NCI-H774 (cell line): ENCODE data around the gene MAP4K1.

Source experiments
- DNase-seq: peaks from one replicate; lab custom pipeline; 2025; lab: John Stamatoyannopoulos, UW

MAP4K1 gene

DNA sequence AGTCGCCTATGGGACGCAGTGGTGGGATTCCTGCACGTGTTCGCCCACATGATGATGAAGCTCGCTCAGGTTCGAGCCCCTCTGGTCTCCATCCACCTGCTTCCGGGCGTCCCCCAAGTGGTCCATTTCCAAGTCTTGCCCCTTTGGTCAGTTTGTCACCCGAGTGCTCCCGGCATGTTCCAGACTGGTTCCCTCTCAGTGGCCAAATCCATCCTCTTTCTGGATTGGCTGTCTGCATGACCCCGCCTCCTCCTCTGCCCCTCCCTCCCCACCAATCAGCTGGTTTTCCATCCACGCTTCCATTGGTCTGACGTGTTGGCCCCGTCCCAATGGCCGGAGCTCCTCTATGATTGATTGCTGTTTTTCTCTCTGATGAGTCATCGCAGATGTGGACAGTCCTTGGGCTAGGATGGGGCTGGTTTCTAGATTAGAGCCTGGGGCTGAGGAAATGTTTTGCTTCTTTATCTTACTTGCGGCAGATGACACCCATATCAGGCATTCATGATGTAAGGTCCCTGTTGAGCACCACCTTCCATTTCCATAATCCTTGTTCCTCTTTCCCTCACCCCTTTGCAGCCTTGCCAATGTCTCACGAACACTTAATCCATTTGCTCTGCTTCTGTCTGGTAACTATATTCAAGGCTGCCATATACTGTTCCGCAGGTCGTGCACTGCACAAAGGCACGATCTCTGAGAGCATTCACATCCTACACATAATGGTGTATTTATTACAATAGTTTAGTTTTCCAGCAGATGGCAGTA lies 73.8 kb downstream of the MAP4K1 start:
- peak; percentile 33 for DNase-seq

DNA sequence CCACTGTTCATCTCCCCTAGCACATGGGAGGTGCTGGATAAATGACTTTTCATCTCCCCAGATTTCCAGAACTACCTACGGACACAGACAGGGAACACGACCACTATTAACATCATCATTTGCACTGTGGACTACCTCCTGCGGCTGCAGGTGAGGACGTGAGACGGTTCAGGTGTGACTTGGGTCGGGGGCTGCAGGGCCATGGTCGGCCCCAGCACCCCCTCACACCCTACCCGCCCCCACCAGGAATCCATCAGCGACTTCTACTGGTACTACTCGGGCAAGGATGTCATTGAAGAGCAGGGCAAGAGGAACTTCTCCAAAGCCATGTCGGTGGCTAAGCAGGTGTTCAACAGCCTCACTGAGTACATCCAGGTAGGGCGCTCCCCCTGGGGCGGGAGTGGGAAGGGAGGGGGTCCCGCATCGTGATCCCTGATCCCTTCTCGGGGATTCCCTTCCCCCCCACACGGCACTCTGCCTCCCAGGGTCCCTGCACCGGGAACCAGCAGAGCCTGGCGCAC lies 74.4 kb downstream of the MAP4K1 start:
- no peak for DNase-seq

DNA sequence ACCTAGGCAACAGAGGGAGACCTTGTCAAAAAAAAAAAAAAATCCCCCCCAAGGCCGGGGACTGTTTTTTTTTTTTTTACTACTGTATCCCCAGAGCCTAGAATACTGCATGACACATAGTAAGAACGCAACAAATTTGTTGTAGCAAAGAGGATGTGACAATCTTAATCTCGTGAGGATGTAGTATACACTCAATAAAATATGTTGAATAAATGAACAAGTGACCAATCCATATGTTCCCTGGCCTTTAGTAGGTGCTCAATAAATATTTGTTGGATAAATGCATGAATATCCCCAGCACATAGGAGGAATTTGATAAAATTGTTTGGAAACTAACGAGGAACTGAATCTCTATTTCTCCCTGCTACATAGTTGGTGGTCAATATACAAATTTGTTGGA lies 75.7 kb downstream of the MAP4K1 start:
- no peak for DNase-seq

DNA sequence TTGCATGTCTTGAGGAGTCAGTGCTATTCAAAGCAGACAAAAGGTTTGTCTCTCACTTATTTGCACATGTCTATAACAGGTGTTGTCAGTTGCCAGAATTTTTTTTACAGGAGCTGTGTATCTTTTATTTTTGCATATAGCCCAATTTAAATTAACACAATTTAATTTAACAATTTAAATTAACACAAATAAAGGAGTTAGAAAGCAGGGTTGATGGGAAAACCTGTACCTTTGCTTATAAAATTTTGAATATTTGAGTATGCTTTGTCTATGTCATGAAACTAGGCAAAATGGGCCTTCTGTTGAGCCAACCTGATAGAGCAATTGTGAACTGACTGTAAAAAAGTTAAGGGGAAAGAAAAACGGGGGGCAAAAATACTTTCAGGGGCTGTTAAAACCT lies 78.0 kb downstream of the MAP4K1 start:
- no peak for DNase-seq

DNA sequence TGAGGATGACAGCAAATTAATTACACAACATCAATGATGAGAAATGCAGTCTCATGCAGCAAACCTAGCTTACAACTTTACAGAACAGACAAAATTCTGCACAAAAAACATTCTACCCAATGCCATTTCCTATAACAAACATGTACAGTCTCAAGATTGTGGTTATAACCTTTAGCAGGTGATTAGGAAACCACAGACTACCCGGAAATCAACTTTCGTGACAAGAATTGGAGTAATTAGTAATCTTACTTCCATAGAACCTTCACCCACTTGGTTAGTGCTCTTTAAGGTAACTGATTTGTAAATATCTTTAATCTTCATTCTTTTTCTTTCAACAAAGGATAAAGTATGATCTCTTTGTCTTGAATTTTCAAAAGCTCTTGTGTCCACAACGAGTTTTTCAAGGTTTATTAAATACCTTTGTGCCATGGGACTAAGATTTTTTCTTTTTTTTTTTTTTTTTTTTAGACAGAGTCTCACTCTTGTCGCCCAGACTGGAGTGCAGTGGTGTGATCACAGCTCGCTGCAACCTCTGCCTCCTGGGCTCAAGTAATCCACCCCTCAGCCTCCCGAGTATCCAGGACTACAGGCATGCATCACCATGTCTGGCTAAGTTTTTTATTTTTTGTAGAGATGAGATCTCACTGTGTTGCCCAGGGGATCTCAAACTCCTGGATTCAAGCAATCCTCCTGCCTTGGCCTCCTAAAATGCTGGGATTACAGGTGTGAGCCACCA lies 78.8 kb downstream of the MAP4K1 start:
- no peak for DNase-seq

DNA sequence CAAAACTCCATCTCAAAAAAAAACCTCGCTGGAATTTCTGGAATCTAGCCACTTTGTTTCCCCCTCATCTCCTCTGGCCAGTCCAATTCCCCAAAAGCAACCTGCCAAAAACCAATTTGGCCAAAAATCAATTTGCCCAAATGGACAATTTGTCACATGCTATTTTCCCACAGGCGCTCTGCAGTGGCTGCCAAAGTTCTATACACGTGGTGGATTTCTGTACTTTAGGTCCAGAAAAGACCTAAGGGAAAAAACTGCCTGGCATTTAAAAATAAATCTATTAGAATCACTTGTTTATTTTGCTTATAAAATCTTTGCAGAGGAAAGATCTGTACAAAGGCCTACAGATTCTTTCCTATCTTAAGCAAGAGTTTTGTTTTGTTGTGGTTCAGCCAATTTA lies 79.4 kb downstream of the MAP4K1 start:
- DNase-seq = no peak
